Lower leg skin (tissue), 4 donors: Measurements from ENCODE around the gene MTA3. TPM values are rescaled to one million over a fixed set of nuclear protein-coding genes. Genes with fewer than 3 reads are reported as not detected.

Experiments
- DNase-seq, 2 donors: peaks; one replicate each; pipeline ENCODE4 v3.0.0-alpha.2; 2019; ENCODE audit warnings: low spot score in 2 of 2
- H3K4me3 ChIP-seq: fragments of 200-600 bp; sonication (generic); 2 replicates; pipeline ENCODE4 v1.5.1; 2017; ENCODE audit warnings: mild to moderate bottlenecking, low read depth; ENCODE audit not compliant: poor library complexity, severe bottlenecking
- POLR2A ChIP-seq, 2 donors: fragments of 450-650 bp; IDR thresholded peaks; one replicate each; pipeline ENCODE4 v1.6.1; 2016 to 2017; ENCODE audit warnings: antibody characterized with exemption in 2 of 2, mild to moderate bottlenecking in 1 of 2, moderate library complexity in 1 of 2
- WGBS, 2 donors: methylation state at CpG; one replicate each; pipeline ENCODE4 v1.1.5; 2018; 5-methylcytosine and 5-hydroxymethylcytosine counted together
- intact Hi-C: fragments of 100-400 bp; cut with DNase I; formaldehyde crosslinking; loops from one replicate; pipeline ENCODE4 v1.15.0; 2023; ENCODE audit warnings: low total_unique reads
- total RNA-seq, 4 donors: library from RNA; depleted of rRNA; stranded (reverse); fragments of >200 nt; gene quantifications; one replicate each; pipeline ENCODE4 v1.1.0, GENCODE V29; 2016
- TF ChIP-seq, protein P1 (sequence below), 3 donors: fragments of 450-650 bp; IDR thresholded peaks; one replicate each; pipeline ENCODE4 v1.5.1; 2016; ENCODE audit warnings: antibody characterized with exemption in 3 of 3, mild to moderate bottlenecking in 3 of 3, moderate library complexity in 2 of 3

Gene MTA3
- 10 to 100 TPM; 32.9 to 50.4 (median 35.9) TPM for total RNA-seq

DNA sequence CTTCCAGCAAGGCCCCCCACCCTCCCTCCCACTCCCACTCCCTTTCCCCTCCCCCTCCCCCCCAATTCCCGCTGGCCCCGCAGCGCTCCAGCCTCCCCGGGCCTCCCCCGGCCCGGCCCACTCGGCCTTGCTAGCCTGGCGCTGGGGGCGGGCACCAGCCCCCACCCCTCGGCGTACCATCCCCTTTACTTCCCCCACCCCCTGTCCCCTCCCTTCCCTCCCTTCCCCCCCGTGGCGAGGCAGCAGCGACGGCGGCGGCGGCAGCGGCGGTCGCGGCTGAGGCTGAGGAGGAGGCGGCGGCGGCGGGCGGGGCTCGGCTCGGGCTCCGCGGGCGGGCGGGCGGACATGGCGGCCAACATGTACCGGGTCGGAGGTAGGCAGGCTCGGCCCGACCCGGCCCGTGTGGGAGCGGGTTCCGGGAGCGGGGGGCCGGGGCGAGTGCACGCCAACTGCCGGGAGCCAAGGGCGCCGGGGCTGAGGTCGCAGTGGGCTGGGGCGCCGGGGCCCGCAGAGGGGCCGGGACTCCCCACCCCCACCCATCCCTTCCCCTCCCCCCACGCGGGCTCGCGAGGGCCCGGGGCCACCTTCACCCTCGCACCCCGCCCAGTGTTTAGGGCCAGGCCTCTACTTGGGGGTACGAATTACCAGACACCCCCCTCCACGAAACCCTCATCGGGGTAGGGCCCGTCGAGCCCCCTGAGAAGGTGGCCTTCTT lies at the start of gene MTA3:
MTA3 (plus strand) TSS at position 232 of the 715 bp plus-strand sequence; CDS start at position 346, 114 bp downstream.
- 0% methylated on average over 5 to 8 of the region's 67 CpGs for WGBS, 2 donors
- TF ChIP-seq POLR2A (IDR thresholded peaks at IDR 0.05) = no peak
- TF ChIP-seq, protein P1, sequence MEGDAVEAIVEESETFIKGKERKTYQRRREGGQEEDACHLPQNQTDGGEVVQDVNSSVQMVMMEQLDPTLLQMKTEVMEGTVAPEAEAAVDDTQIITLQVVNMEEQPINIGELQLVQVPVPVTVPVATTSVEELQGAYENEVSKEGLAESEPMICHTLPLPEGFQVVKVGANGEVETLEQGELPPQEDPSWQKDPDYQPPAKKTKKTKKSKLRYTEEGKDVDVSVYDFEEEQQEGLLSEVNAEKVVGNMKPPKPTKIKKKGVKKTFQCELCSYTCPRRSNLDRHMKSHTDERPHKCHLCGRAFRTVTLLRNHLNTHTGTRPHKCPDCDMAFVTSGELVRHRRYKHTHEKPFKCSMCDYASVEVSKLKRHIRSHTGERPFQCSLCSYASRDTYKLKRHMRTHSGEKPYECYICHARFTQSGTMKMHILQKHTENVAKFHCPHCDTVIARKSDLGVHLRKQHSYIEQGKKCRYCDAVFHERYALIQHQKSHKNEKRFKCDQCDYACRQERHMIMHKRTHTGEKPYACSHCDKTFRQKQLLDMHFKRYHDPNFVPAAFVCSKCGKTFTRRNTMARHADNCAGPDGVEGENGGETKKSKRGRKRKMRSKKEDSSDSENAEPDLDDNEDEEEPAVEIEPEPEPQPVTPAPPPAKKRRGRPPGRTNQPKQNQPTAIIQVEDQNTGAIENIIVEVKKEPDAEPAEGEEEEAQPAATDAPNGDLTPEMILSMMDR (IDR thresholded peaks at IDR 0.05) = no peak
- intact Hi-C loops = no loop called here
- peak within 1 kb of the TSS; percentile 38 for H3K4me3 ChIP-seq
- DNase-seq = peak; percentile 30 to 91

DNA sequence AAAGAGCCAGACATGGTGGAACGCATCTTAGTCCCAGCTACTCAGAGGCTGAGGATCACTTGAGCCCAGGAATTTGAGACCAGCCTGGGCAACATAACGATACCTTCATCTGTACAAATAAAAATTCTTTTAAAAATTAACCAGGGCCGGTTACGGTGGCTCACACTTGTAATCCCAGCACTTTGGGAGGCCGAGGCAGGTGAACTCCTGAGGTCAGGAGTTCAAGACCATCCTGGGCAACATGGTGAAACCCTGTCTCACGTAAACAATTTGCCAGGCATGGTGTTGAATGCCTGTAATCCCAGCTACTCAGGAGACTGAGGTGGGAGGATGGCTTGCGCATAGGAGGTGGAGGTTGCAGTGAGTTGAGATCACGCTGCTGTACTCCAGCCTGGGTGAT lies 48.8 kb upstream of the MTA3 start:
- no peak for DNase-seq
- intact Hi-C loops = no loop called here
- H3K4me3 ChIP-seq = no peak overlapping the region
- TF ChIP-seq, protein P1 (IDR thresholded peaks at IDR 0.05) = no peak
- TF ChIP-seq POLR2A (IDR thresholded peaks at IDR 0.05) = no peak
- WGBS, 2 donors = 94% methylated on average over 8 of the region's 8 CpGs

DNA sequence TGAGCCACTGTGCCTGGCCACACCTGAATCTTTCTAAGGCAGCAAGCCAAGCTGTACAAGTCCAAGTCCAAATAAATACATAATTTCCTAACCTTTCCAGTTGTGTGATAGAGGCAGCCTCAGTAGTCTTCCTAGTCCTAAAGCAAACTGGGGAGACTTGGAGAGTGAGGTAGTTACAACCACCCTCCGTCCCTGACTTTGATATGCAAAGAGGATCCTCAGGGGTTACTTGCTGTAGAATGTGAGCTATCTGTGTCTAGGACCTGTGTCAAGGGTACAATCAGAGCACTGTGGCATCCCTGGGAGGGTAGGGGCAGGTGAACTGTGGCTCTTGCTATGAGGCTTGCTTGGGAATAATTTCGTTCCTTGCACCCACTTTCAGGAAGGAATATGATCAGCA lies 46.4 kb upstream of the MTA3 start:
- WGBS, 2 donors = 63 to 77% methylated on average over 2 of the region's 2 CpGs
- no peak for DNase-seq
- no peak overlapping the region for H3K4me3 ChIP-seq
- intact Hi-C loops = no loop called here
- TF ChIP-seq POLR2A (IDR thresholded peaks at IDR 0.05) = no peak
- TF ChIP-seq, protein P1 (IDR thresholded peaks at IDR 0.05) = no peak

DNA sequence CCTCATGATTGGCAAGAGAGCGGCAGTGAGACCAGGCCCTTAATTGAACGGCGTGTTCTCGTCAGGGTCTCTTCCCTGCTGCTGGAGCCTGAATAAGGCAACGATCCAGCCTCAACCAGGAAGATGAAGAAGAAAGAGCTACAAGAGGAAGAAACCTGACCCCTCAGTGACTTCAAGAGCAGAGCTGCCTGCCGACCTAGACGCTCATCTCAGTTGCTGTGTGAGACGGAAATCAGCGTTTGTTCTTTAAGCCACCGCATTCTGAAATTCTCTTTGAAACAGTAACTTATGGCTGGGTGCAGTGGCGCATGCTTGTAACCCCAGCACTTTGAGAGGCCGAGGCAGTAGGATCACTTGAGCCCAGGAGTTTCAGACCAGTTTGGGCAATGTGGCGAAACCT lies 45.1 kb upstream of the MTA3 start:
- 71 to 74% methylated on average over 13 of the region's 13 CpGs for WGBS, 2 donors
- TF ChIP-seq, protein P1 (IDR thresholded peaks at IDR 0.05) = no peak
- TF ChIP-seq POLR2A (IDR thresholded peaks at IDR 0.05) = no peak
- H3K4me3 ChIP-seq = no peak overlapping the region
- no peak for DNase-seq
- intact Hi-C loops = no loop called here

DNA sequence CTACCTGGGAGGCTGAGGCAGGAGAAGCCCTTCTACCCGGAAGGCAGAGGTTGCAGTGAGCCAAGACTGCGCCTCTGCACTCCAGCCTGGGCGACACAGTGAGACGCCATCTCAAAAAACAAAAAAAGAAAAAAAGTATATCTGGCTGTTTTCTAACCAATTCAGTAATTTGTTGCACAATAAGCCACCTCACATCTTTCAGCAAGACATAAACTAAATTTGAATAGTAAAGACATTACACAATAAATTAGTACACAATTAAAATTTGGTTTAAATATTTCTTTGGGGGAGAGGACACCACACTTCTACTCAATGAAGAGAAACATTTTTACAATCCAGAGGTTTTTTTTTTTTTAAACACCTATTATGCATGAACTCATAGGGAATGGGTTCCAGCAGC lies 36.0 kb upstream of the MTA3 start:
- H3K4me3 ChIP-seq = no peak overlapping the region
- WGBS, 2 donors = 92 to 95% methylated on average over 4 of the region's 4 CpGs
- TF ChIP-seq, protein P1 (IDR thresholded peaks at IDR 0.05) = no peak
- no peak for TF ChIP-seq POLR2A (IDR thresholded peaks at IDR 0.05)
- DNase-seq = no peak
- intact Hi-C loops = no loop called here

DNA sequence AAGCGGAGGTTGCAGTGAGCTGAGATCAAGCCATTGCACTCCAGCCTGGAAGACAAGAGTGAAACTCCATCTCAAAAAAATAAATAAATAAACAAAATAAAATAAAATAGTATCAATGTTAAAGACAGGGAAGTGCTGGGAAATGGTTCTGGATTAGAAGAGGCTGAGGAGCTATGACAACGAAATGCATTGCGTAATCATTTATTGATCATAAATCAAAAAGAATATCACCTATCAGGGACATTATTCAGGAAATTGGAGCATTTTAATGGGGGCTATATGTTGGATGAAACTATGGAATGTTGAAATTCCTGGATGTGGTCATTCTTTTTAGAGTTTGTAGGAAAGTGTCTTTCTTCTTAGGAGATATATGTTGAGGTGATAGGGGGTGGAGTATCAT lies 30.9 kb upstream of the MTA3 start:
- WGBS, 2 donors = 94 to 95% methylated on average over 3 of the region's 3 CpGs
- intact Hi-C loops = no loop called here
- no peak overlapping the region for H3K4me3 ChIP-seq
- no peak for DNase-seq
- no peak for TF ChIP-seq POLR2A (IDR thresholded peaks at IDR 0.05)
- TF ChIP-seq, protein P1 (IDR thresholded peaks at IDR 0.05) = no peak
